Left hindlimb (tissue), 1 donor: ENCODE results near the gene WRAP53.
A peak's percentile ranks its signal among the peaks of the same experiment; 100 is the strongest.
"Not testable (repeated sequence)": the region's sequence is repeated elsewhere in the genome, so short reads cannot be mapped to it uniquely, and the experiment has no call there.

Experiments used
- DNase-seq: peaks from one replicate; pipeline ENCODE4 v3.0.0-alpha.2; 2018

WRAP53 gene

DNA sequence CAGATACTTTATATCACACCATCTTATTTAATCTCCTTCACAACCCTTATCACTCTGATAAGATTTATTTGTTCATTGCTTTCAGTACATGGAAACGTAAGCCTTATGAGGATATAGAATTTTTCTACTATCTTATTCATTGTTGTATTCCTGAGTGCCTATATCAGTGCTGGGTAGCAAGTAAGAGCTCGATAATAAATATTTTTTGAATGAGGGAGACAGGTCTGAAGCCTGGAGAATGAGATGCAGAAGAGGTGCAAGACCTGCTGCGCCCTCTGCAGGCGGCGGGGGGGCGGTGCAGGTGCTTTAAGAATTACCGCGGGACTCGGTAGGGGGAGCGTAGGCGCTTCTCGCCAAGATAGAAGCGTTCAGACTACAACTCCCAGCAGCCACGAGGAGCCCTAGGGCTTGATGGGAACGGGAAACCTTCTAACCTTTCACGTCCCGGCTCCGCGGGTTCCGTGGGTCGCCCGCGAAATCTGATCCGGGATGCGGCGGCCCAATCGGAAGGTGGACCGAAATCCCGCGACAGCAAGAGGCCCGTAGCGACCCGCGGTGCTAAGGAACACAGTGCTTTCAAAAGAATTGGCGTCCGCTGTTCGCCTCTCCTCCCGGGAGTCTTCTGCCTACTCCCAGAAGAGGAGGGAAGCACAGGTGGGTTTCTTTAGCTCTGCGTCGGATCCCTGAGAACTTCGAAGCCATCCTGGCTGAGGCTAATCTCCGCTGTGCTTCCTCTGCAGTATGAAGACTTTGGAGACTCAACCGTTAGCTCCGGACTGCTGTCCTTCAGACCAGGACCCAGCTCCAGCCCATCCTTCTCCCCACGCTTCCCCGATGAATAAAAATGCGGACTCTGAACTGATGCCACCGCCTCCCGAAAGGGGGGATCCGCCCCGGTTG is at the start of gene WRAP53:
WRAP53 (plus strand) TSS at position 570 of the 900 bp plus-strand sequence; CDS start at position 742, 172 bp downstream.
- peak; percentile 99 for DNase-seq

- no peak for DNase-seq
Observed at GRCh38 chr17:7640783-7641182, 47.5 kb upstream of the WRAP53 start.

DNA sequence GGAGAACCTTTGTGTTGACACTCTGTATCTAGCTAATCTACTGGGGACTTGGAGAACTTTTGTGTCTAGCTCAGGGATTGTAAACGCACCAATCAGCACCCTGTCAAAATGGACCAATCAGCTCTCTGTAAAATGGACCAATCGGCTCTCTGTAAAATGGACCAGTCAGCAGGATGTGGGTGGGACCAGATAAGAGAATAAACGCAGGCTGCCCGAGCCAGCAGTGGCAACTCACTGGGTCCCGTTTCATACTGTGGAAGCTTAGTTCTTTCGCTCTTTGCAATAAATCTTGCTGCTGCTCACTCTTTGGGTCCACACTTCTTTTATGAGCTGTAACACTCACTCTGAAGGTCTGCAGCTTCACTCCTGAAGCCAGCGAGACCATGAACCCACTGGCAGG is 46.6 kb upstream of the WRAP53 start:
- not testable (repeated sequence) for DNase-seq

DNA sequence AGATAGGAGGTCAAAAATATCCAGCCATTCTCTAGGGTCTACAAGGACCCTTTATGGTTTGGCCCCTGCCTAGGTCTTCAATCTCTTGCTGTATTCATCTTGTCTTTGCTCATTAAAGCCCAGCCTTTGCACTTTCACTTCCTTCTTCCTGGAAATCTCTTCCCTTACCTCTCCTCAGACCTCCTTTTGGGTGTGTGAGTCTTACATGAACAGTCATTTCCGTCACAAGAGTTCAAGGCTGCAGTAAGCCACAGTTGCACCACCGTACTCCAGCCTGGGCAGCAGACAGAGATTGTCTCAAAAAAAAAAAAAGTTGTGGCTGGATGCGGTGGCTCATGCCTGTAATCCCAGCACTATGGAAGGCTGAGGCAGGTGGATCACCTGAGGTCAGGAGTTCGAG is 43.5 kb upstream of the WRAP53 start:
- DNase-seq, result no peak

DNA sequence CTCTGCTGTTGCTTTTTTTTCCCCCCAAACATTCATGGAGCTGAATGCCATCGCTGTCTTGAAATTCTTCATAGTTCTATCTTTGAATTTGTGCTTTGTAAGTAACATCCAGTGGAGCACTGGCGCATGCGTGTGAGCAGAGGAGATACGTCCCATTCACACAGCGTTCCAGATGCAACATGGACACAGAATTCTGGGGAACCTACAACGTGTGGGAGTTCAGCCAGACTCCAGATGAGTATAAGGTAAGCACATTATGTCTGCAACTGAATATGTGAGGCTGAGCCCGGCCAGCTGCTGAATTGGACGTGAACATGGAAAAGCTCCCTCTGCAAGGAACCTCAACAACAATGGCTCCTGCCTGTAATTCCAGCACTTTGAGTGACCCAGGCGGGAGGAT is 41.8 kb upstream of the WRAP53 start:
- DNase-seq, result no peak

DNA sequence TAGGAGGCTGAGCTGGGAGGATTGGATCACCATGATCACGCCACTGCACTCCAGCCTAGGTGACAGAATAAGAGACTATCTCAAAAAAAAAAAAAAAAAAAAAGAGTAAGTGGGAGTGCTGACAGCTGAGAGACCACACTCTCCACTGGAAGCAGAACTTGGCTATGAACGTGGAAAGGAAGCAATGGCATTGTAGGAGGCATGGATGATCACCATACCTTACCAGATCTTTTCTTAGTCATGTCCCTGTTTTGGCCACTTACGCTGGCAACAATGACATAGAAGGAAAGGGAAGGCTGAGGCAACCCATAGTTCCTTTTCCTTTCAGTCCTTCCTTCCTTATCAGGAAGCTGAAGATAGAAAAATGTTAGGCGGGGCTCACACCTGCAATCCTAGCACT is 41.3 kb upstream of the WRAP53 start:
- no peak for DNase-seq

- peak; percentile 84 for DNase-seq
Observed at GRCh38 chr17:7650509-7651096, 37.7 kb upstream of the WRAP53 start, which contains the start of gene ATP1B2. Gene ATP1B2, plus strand, starts transcription at chr17:7650926. Its CDS starts 593 bp downstream, at chr17:7651519.

DNA sequence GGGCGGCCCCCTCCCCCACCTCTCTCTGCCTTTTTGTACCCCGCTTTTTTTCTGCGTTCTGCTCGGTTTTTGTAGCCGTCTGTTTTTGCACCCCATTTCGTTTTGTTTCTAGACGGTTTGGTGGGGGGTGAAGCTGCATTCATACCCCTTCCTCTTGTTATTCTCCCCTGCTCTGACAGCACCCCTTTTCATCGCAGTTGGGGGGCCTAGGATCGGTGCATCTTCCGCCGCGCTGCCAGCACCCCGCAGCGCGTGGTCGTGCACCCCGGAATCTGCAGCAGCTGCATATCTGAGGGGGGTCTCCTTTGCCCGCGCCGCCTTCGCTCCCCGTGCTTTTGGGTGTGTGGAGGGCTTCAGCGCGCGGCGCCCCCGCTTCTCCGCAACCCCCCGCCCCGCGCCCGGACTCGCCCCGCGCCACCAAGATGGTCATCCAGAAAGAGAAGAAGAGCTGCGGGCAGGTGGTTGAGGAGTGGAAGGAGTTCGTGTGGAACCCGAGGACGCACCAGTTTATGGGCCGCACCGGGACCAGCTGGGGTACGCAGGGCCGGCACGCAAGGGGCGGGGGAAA is 37.1 kb upstream of the WRAP53 start:
- DNase-seq, result no peak

DNA sequence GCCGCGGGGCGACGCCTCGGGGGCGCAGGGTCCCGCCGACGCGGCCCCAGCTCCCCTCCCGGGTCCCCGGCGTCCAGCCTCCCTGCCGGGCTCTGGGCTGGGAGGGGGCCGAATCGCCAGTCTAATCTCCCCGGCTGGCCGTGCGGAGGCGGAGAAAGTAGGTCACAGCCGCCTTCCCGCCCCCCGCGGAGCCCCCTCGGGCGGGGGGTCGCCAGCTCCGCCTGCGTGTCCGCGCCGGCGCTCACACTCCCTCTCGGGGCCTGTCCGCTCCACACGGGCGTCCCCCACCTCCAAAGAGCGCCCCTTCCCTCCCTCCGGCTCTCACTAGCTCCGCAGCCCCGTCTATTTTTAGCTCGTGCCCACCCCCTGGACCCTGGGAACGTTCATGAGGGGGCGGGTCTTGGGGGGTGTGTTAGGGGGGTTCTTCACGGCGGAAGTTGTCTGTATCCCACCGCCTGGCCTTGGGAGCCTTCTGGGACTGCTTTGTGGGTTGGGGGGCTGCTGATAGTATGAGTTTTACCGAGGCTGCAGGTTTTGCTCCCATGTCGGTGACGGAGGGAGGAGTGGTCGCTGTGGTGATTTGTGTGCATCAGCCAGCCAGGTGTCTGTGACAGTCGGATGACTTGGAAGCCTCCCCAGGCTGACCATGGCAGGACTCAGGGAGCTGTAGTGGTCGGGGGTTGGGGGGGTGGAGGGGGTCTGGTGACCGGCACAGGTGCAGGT is 36.5 kb upstream of the WRAP53 start:
- DNase-seq, result peak; percentile 66

DNA sequence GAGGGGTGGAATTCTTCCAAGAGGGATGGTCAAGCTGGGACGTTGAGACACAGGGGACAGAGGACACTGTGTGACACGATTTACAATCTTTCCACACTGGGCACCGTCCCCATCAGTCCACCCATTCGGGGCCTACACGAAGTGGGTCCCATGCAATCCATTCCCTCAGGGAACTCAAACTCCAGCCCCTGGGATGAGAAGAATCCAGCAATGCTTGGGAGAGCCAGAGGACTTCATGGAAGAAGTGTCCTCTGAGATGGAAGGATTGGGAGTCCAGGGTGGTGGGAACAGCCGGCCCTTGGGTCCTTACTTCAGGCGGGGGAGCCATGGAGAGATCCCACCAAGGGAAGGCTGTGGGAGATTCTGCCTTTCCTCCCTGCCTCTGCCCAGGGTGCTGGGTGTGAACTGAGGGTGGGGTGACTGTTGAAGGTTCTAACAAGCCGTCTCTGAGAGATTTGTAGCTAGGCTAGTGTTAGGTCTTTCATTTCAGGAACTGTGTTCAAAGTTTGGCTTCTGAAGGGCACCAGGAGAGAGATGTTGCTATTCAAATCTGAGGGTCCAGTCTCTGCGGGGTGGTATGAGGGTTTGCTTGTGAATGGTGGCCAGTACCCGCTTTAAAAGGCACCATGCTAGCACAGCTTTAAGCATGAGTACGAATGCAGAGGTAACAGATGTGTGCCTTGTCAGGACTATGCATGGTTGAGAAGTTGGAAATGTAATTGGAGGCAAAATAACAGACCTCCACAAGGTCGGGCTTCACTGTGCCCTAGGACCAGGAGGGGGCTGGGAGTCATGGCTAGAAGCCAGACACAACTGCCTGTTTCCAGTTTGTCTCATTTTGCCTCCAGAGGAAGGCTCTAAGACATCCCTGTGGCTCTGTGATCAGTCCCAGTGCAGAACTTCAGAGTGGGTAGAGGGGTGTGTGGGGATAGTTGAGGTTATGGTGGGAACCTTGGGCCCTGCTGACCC is 35.6 kb upstream of the WRAP53 start:
- no peak for DNase-seq

DNA sequence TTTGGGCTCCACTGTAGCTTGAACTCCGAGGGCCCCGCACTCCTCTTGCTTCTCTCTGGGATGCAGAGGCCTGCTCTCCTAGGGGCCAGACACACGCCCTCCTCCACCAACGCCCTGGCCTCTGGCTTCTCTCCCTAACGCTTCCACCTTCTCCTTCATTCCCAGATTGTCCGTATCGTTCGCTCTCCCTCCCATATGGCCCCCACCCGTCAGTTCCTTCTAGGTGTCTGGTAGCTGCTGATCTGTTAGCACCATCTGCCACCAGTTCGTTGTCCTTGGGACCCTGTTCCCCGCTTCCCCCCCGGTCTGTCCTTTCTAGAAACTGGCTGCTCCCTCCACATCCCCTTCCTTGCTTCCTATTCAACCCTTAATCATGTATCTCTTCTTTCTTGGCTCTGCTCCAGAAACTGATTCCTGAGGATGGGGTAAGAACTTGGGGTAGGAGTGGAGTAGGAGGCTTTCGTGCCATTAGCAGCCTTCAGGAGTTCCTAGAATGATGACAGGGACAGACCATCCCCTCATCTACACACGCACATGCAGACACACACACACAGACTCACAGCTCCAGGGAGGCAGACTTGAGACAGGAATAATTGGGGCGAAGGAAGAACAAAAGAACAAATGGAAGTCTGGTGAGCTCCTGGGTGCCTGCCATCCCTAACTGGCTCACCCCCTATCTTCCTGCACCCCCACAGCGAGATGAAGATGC is 33.3 kb upstream of the WRAP53 start:
- DNase-seq, result no peak

GRCh38 chr17:7655541-7655840 is 32.8 kb upstream of the WRAP53 start:
- DNase-seq, result no peak

GRCh38 chr17:7656958-7657609 is 31.2 kb upstream of the WRAP53 start:
- DNase-seq, result peak; percentile 55

- DNase-seq, result peak; percentile 61
Observed at GRCh38 chr17:7667656-7668406, 20.4 kb upstream of the WRAP53 start.

DNA sequence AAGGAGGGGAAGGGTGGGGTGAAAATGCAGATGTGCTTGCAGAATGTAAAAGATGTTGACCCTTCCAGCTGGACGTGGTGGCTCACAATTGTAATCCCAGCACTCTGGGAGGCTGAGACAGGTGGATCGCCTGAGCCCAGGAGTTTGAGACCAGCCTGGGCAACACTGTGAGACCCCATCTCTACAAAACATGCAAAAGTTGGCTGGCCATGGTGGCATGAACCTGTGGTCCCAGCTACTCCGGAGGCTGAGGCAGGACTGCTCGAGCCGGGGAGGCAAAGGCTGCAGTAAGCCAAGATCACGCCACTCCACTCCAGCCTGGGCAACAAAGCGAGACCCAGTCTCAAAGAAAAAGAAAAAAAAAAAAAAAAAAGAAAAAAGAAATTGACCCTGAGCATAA is 19.8 kb upstream of the WRAP53 start:
- DNase-seq, result no peak

DNA sequence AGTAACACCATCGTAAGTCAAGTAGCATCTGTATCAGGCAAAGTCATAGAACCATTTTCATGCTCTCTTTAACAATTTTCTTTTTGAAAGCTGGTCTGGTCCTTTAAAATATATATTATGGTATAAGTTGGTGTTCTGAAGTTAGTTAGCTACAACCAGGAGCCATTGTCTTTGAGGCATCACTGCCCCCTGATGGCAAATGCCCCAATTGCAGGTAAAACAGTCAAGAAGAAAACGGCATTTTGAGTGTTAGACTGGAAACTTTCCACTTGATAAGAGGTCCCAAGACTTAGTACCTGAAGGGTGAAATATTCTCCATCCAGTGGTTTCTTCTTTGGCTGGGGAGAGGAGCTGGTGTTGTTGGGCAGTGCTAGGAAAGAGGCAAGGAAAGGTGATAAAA is 15.0 kb upstream of the WRAP53 start:
- no peak for DNase-seq

- no peak for DNase-seq
Observed at GRCh38 chr17:7674934-7675333, 13.3 kb upstream of the WRAP53 start.

- no peak for DNase-seq
Observed at GRCh38 chr17:7676533-7676932, 11.7 kb upstream of the WRAP53 start.

GRCh38 chr17:7677388-7678067 is 10.7 kb upstream of the WRAP53 start:
- DNase-seq, result no peak
